GM12878 (cell line): Measurements from ENCODE around the gene LTC4S. TPM values are rescaled to one million over a fixed set of nuclear protein-coding genes. Genes with fewer than 3 reads are reported as not detected.

ENCODE experiments used
- CBX5 ChIP-seq: sonication (generic); IDR thresholded peaks from 2 replicates; pipeline ENCODE4 v1.6.1; 2016; ENCODE audit warnings: low read depth, moderate library complexity, mild to moderate bottlenecking, inconsistent platforms
- CUX1 ChIP-seq: IDR thresholded peaks from 2 replicates; pipeline ENCODE4 v1.6.1; 2012; ENCODE audit warnings: improper control_type of control experiment, low read depth, low read length; ENCODE audit not compliant: insufficient replicate concordance
- ELK1 ChIP-seq: IDR thresholded peaks from 2 replicates; pipeline ENCODE4 v1.6.1; 2012; ENCODE audit warnings: low read depth, low read length, improper control_type of control experiment
- LARP7 ChIP-seq: fragments of 450-650 bp; IDR thresholded peaks from 2 replicates; pipeline ENCODE4 v1.6.1; 2017; ENCODE audit warnings: mild to moderate bottlenecking
- NR2C2 ChIP-seq: IDR thresholded peaks from 2 replicates; pipeline ENCODE4 v1.6.1; 2011; ENCODE audit warnings: borderline replicate concordance, low read depth; ENCODE audit not compliant: control insufficient read depth, insufficient read length
- REST ChIP-seq: IDR thresholded peaks from 2 replicates; pipeline ENCODE4 v1.6.1; 2012; ENCODE audit warnings: mild to moderate bottlenecking, low read depth, low read length
- WRNIP1 ChIP-seq: IDR thresholded peaks from 2 replicates; pipeline ENCODE4 v1.6.1; 2011; ENCODE audit warnings: low read depth, low read length, improper control_type of control experiment, borderline replicate concordance
- polyA plus RNA-seq, 11 experiments: library from polyadenylated mRNA; depleted of rRNA in 4 of 11; unstranded in 6 of 11; stranded (reverse) in 5 of 11; fragments of >200 nt; fragmentation: Nextera tagmentation in 4 of 11; fragmentation: Illumina TruSeq in 1 of 11; extraction: Ambion mirVana in 4 of 11; extraction: Trizol in 1 of 11; gene quantifications; 1 replicate in 1 of 11; 2 replicates in 10 of 11; pipeline versions ENCODE4 v1.2.1 to v1.2.3, GENCODE V29; 2011 to 2016; ENCODE audit warnings: inconsistent platforms in 2 of 11, missing spikeins in 2 of 11, low read depth in 1 of 11
- total RNA-seq, 4 experiments: library from RNA; depleted of rRNA in 3 of 4; stranded (reverse); fragments of >200 nt in 3 of 4; fragmentation: Illumina TruSeq in 1 of 4; extraction: Trizol in 1 of 4; gene quantifications; 2 replicates each; pipeline versions ENCODE4 v1.2.1 to v1.2.3, GENCODE V29; 2013 to 2021

Gene LTC4S
- total and polyA plus RNA-seq, 10 of the 15 experiments (the other 5 are each of a cell fraction or from before 2014, with no cell fraction given): 0.78 to 3.6 (median 1.8) TPM; not detected in 5

- TF ChIP-seq REST (no peak), CUX1 (no peak), LARP7 (no peak), NR2C2 (no peak), ELK1 (no peak), CBX5 (no peak), WRNIP1 (no peak)
Observed at GRCh38 chr5:179753971-179754370, 39.8 kb upstream of the LTC4S start (continued).
